Gastroesophageal sphincter (tissue), 3 donors: ENCODE measurements around the gene MAFG.

ENCODE experiments used
- CTCF ChIP-seq, 4 experiments: fragments of 200-600 bp in 2 of 4; fragments of 450-650 bp in 2 of 4; sonication (generic) in 1 of 4; IDR thresholded peaks; one replicate each; pipeline ENCODE4 v1.5.1; 2017 to 2019; ENCODE audit warnings: antibody characterized with exemption in 4 of 4, mild to moderate bottlenecking in 2 of 4, moderate library complexity in 2 of 4
- POLR2A ChIP-seq, 2 donors: fragments of 450-650 bp; IDR thresholded peaks; one replicate each; pipeline ENCODE4 v1.6.1; 2017; ENCODE audit warnings: antibody characterized with exemption in 2 of 2, mild to moderate bottlenecking in 2 of 2, moderate library complexity in 1 of 2
- POLR2AphosphoS5 ChIP-seq: sonication (generic); formaldehyde crosslinking; IDR thresholded peaks from one replicate; pipeline ENCODE4 v1.6.1; 2017; ENCODE audit warnings: antibody characterized with exemption

DNA sequence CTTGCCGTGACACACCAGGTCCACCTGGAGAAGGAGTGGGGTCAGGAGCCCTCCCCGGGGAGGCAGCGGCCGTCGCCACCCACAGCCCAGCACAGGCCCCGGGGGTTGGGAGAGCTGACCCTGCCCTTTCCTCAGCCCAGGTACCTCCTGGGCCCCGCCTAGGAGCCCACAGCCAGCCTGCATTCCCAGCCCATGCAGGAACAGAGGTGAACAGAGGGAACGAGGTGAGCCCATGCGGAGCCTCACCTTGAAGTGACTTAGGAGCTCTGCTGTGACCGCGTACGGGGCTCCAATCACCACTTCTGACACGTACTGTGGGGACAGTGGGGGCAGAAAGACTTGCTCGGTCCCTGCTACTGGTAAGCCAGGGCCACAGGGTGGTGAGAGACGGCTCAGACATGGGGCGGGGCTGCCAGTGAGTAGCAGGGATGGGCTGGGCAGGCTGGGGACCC, 22.1 kb downstream of the MAFG start:
- TF ChIP-seq CTCF (IDR thresholded peaks at IDR 0.05), result no peak
- TF ChIP-seq POLR2A (IDR thresholded peaks at IDR 0.05), result no peak
- TF ChIP-seq POLR2AphosphoS5, result no peak
